CD4-positive, alpha-beta T cell (primary cell): ENCODE results near the gene DCLRE1A. TPM values are rescaled to one million over a fixed set of nuclear protein-coding genes. Genes with fewer than 3 reads are reported as not detected.

Source experiments
- ATAC-seq: fragments of 200-7000 bp; cut with Tn5 transposase; one replicate; pipeline ENCODE4 v1.10.0; 2022; ENCODE audit warnings: mild to moderate bottlenecking; ENCODE audit not compliant: poor library complexity
- CTCF ChIA-PET: fragments of 350-600 bp; sonication (Branson Sonifier 250); formaldehyde crosslinking; loops from one replicate; lab custom pipeline; 2021; ENCODE audit warnings: antibody characterized with exemption, inconsistent platforms; lab: Charles Lee
- POLR2A ChIA-PET: fragments of 350-600 bp; sonication (Branson Sonifier 250); formaldehyde crosslinking; loops from one replicate; lab custom pipeline; 2021; ENCODE audit warnings: antibody characterized with exemption, inconsistent platforms; lab: Charles Lee
- DNase-seq, 14 experiments: peaks; one replicate each; pipeline ENCODE4 v3.0.0-alpha.2; 2013 to 2020; ENCODE audit warnings: mixed read lengths in 2 of 14
- H3K27ac ChIP-seq, 2 donors: one replicate each; pipeline versions ENCODE4 v1.5.1 to v1.7.0; 2013; ENCODE audit warnings: low read length in 2 of 2, low read depth in 1 of 2, mild to moderate bottlenecking in 1 of 2
- H3K27me3 ChIP-seq, 2 experiments: 1 replicate in 1 of 2; 2 replicates in 1 of 2; pipeline versions ENCODE4 v1.6.1 to v1.7.0; 2013; ENCODE audit warnings: low read length in 2 of 2, control low read depth in 1 of 2, mild to moderate bottlenecking in 1 of 2, moderate library complexity in 1 of 2; ENCODE audit not compliant: insufficient read depth in 2 of 2, control insufficient read depth in 1 of 2
- H3K36me3 ChIP-seq: one replicate; pipeline ENCODE4 v1.6.1; 2013; ENCODE audit warnings: low read length, control low read depth; ENCODE audit not compliant: insufficient read depth
- H3K4me1 ChIP-seq: one replicate; pipeline ENCODE4 v1.6.1; 2013; ENCODE audit warnings: low read length, control low read depth; ENCODE audit not compliant: insufficient read depth
- H3K4me3 ChIP-seq: one replicate; pipeline ENCODE4 v1.5.1; 2013; ENCODE audit warnings: mild to moderate bottlenecking, low read length, moderate library complexity
- H3K9me3 ChIP-seq, 2 experiments: 1 replicate in 1 of 2; 2 replicates in 1 of 2; pipeline versions ENCODE4 v1.6.1 to v1.7.0; 2013; ENCODE audit warnings: low read length in 2 of 2, mild to moderate bottlenecking in 2 of 2, control low read depth in 1 of 2, moderate library complexity in 1 of 2; ENCODE audit not compliant: control insufficient read depth in 1 of 2, insufficient read depth in 1 of 2
- H3K27ac Mint-ChIP-seq: one replicate; pipeline ENCODE4 v1.8.0; 2020; ENCODE audit warnings: mixed read lengths
- H3K27me3 Mint-ChIP-seq: one replicate; pipeline ENCODE4 v1.8.0; 2021; ENCODE audit warnings: mixed read lengths
- H3K36me3 Mint-ChIP-seq: one replicate; pipeline ENCODE4 v1.8.0; 2021; ENCODE audit warnings: low read depth, mixed read lengths
- H3K4me1 Mint-ChIP-seq: one replicate; pipeline ENCODE4 v1.8.0; 2021; ENCODE audit warnings: low read depth, mixed read lengths
- H3K4me3 Mint-ChIP-seq: one replicate; pipeline ENCODE4 v1.8.0; 2020; ENCODE audit warnings: mild to moderate bottlenecking, mixed read lengths
- H3K9me3 Mint-ChIP-seq: one replicate; pipeline ENCODE4 v1.8.0; 2020; ENCODE audit warnings: mixed read lengths
- CTCF ChIP-seq: fragments of 200-600 bp; IDR thresholded peaks from one replicate; pipeline ENCODE4 v1.8.0; 2022; ENCODE audit warnings: antibody characterized with exemption, mild to moderate bottlenecking
- intact Hi-C, 2 experiments: fragments of 100-400 bp; cut with DNase I in 1 of 2; cut with micrococcal nuclease in 1 of 2; formaldehyde crosslinking; loops; one replicate each; pipeline versions ENCODE4 v1.15.1 to v1.9.0; 2023 to 2025; cut with DNase I, micrococcal nuclease
- total RNA-seq, 174 experiments: library from RNA in 2 of 174; stranded (reverse) in 2 of 174; gene quantifications; one replicate each; pipeline ENCODE4 v1.2.3 and lab custom pipeline; 2021 to 2026

DCLRE1A gene
- total RNA-seq, 2 experiments from 2014 or later = 0.36 to 0.47 TPM

DNA sequence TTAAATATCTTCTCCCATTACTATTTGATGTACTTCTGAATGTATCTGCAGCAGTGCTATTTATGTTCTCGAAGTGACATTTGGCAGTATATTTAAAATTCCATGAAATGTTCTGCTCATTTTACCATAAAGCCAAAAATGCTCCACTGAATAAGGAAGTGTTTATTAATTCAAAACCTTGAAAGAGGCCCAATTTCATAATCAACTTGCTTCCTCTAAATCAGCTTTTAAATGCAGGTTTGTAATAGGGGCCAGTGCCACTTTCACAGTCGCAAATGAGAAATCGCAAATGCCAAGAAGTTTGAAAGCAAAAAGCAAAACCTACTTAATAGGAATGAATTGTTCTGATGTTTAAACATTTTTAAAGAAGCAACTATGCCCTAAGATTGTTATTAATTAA, 12.0 kb upstream of the DCLRE1A start:
- intact Hi-C loops = no loop called here
- Mint-ChIP-seq H3K9me3 (peaks cover 4% of the 10 kb centered on the region), H3K4me3 (no peak overlapping the region), H3K4me1 (peaks cover 13% of the 10 kb centered on the region), H3K27me3 (no peaks in the 10 kb centered on the region), H3K36me3 (peaks cover 67% of the 10 kb centered on the region), H3K27ac (no peak overlapping the region)
- H3K4me1 ChIP-seq = no peaks in the 10 kb centered on the region
- no peaks in the 10 kb centered on the region for H3K27me3 ChIP-seq
- no peak for TF ChIP-seq CTCF
- H3K27ac ChIP-seq = no peak overlapping the region
- CTCF ChIA-PET = no interaction called here
- H3K9me3 ChIP-seq = no peaks in the 10 kb centered on the region
- ATAC-seq (no peak), DNase-seq (no peak)
- peaks cover 8% of the 10 kb centered on the region for H3K36me3 ChIP-seq
- H3K4me3 ChIP-seq = no peak overlapping the region
- POLR2A ChIA-PET = no interaction called here

GRCh38 chr10:113859261-113859660, 5.4 kb upstream of the DCLRE1A start:
- H3K36me3 Mint-ChIP-seq = peaks cover 67% of the 10 kb centered on the region
- TF ChIP-seq CTCF = no peak
- POLR2A ChIA-PET = interaction anchor here (1.0 kb wide), 1 partner anchor 101 kb away, joined by 5 read pairs; no protein-coding TSS in a partner anchor
- H3K4me1 Mint-ChIP-seq = peaks cover 31% of the 10 kb centered on the region
- intact Hi-C loops = loop anchor here in 1 of 2 experiments (5.0 to 10.0 kb wide), 2 partner anchors 174 to 313 kb away; partner anchors contain the start of gene CCDC186
- H3K9me3 Mint-ChIP-seq = peaks cover 2% of the 10 kb centered on the region
- DNase-seq (no peak), ATAC-seq (no peak)
- no peak overlapping the region for H3K27ac Mint-ChIP-seq
- H3K36me3 ChIP-seq = peaks cover 27% of the 10 kb centered on the region
- H3K9me3 ChIP-seq = no peaks in the 10 kb centered on the region
- no peaks in the 10 kb centered on the region for H3K27me3 Mint-ChIP-seq
- H3K4me3 ChIP-seq = no peak overlapping the region
- no peak overlapping the region for H3K27ac ChIP-seq
- peaks cover 9% of the 10 kb centered on the region for H3K4me1 ChIP-seq
- CTCF ChIA-PET = no interaction called here
- H3K27me3 ChIP-seq = no peaks in the 10 kb centered on the region
- H3K4me3 Mint-ChIP-seq = no peak overlapping the region

GRCh38 chr10:113858541-113858940, 4.7 kb upstream of the DCLRE1A start:
- ChIA-PET POLR2A (interaction anchor here (1.0 kb wide), 1 partner anchor 102 kb away, joined by 5 read pairs; no protein-coding TSS in a partner anchor), CTCF (no interaction called here)
- H3K36me3 Mint-ChIP-seq = peaks cover 67% of the 10 kb centered on the region
- Histone ChIP-seq H3K9me3 (no peaks in the 10 kb centered on the region), H3K4me1 (peaks cover 14% of the 10 kb centered on the region), H3K36me3 (peaks cover 27% of the 10 kb centered on the region), H3K27me3 (no peaks in the 10 kb centered on the region), H3K4me3 (no peak overlapping the region), H3K27ac (no peak overlapping the region)
- no peak for DNase-seq
- intact Hi-C loops = loop anchor here in 1 of 2 experiments (5.0 to 10.0 kb wide), 2 partner anchors 174 to 314 kb away; partner anchors contain the start of gene CCDC186
- no peaks in the 10 kb centered on the region for H3K27me3 Mint-ChIP-seq
- no peak overlapping the region for H3K27ac Mint-ChIP-seq
- H3K9me3 Mint-ChIP-seq = peaks cover 2% of the 10 kb centered on the region
- ATAC-seq = no peak
- H3K4me1 Mint-ChIP-seq = peaks cover 38% of the 10 kb centered on the region
- TF ChIP-seq CTCF = no peak
- H3K4me3 Mint-ChIP-seq = no peak overlapping the region
